Measurements from ENCODE around the gene TACR1.
"Not testable (repeated sequence)": the region's sequence is repeated elsewhere in the genome, so short reads cannot be mapped to it uniquely, and the experiment has no call there.

TACR1 gene, protein sequence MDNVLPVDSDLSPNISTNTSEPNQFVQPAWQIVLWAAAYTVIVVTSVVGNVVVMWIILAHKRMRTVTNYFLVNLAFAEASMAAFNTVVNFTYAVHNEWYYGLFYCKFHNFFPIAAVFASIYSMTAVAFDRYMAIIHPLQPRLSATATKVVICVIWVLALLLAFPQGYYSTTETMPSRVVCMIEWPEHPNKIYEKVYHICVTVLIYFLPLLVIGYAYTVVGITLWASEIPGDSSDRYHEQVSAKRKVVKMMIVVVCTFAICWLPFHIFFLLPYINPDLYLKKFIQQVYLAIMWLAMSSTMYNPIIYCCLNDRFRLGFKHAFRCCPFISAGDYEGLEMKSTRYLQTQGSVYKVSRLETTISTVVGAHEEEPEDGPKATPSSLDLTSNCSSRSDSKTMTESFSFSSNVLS

DNA sequence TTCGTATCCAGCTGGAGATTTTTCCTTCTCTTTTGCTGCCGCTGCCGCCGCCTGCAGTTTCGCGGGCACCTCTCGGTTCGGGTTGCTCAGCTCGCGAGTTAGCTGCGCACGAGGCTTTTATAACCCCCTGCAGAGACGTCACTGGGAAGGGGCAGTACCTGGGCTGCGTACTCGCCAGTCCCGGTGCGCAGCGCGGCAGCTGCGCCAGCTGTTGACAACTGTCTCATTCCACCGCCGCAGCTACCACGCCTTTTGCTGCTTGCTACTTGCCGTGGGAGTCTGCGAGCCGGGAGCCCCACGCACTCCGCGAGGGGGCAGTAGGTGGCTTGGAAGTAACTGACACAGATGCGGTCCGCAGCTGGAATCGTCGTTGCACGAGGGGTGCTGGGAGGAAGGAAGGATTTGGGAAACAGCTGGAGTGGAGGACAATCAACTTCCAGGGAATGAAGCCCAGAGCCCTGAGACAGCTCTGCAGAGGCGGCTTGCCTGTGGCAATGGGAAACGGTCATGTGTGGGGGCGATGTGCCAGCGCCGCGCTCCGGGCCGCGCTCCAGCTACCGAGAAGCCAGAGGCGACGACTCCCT is at the start of gene TACR1:
Gene TACR1, minus strand, starts transcription at position 93 of the 584 bp plus-strand sequence. CDS start 586 bp downstream, outside the sequence.
- H3K4me3 ChIP-seq (ENCODE audit: low read depth, low read length), result peak within 1 kb of the TSS; percentile 53
- no peak within 1 kb of the TSS for H3K9ac ChIP-seq (ENCODE audit: low read depth, low read length)
- peaks cover 7% of the 10 kb centered on the region for H3K4me1 ChIP-seq (ENCODE audit: control insufficient read depth, insufficient read depth, low read length)
- no peaks in the 10 kb centered on the region for H3K36me3 ChIP-seq (ENCODE audit: control insufficient read depth, insufficient read depth, low read length)
- H3K9me3 ChIP-seq (ENCODE audit: control insufficient read depth, insufficient read depth, low read length), result no peaks in the 10 kb centered on the region
- H3K27me3 ChIP-seq (ENCODE audit: control insufficient read depth, insufficient read depth, low read length), result peaks cover 68% of the 10 kb centered on the region

- not testable (repeated sequence) for H3K36me3 ChIP-seq (ENCODE audit: control insufficient read depth, insufficient read depth, low read length); H3K4me3 ChIP-seq (ENCODE audit: low read depth, low read length); H3K9me3 ChIP-seq (ENCODE audit: control insufficient read depth, insufficient read depth, low read length); H3K4me1 ChIP-seq (ENCODE audit: control insufficient read depth, insufficient read depth, low read length); H3K27me3 ChIP-seq (ENCODE audit: control insufficient read depth, insufficient read depth, low read length); H3K9ac ChIP-seq (ENCODE audit: low read depth, low read length)
These were observed 49.3 kb upstream of the TACR1 start for GRCh38 chr2:75248581-75248980.

DNA sequence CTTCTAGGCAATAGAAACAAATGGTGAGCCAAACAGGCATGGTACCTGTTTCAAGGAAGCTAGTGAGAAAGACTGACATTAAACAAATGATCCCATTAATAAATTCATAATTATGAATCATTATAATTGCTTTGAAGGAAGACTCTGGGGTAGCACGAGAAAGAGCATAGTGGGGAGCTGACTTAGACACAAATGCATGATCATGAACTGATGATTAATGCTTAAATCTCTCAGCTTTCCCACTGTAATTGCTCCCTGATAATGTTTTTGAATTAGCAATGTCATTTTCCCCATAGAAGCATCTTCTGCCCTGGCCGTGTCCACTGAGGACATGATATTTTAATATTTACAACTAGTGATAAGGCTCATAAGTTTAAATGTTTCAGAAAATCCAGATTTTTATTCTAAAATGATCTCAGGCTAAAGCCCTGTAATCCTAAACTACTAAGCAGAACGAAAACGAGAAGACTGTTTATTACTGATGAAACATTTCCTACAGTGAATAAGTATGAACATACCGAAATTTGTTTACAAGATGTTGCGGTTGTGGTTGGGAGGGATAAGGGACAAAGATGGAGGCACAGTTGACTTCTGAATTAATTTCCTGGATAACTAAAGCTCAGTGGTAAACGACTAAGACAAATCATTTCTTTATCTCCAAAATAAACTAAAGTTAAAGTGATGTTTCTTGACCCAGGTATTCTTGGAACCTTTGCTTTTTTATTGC is 47.3 kb upstream of the TACR1 start:
- no peaks in the 10 kb centered on the region for H3K4me1 ChIP-seq (ENCODE audit: control insufficient read depth, insufficient read depth, low read length)
- no peaks in the 10 kb centered on the region for H3K27me3 ChIP-seq (ENCODE audit: control insufficient read depth, insufficient read depth, low read length)
- H3K36me3 ChIP-seq (ENCODE audit: control insufficient read depth, insufficient read depth, low read length), result no peaks in the 10 kb centered on the region
- no peak overlapping the region for H3K4me3 ChIP-seq (ENCODE audit: low read depth, low read length)
- H3K9me3 ChIP-seq (ENCODE audit: control insufficient read depth, insufficient read depth, low read length), result no peaks in the 10 kb centered on the region
- no peak overlapping the region for H3K9ac ChIP-seq (ENCODE audit: low read depth, low read length)

DNA sequence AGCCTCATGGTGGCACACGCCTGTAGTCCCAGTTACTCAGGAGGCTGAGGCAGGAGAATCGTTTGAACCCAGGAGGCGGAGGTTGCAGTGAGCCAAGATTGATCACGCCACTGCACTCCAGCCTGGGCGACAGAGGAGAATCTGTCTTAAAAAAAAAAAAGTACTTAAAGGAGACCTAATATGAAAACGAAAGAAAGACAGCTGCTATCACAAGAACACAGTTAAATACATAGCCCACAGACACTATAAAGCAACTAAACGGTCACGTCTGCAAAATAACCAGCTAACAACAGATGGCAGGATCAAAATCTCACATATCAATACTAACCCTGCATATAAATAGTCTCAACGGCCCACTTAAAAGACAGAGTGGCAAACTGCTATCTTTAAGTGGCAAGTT is 43.9 kb upstream of the TACR1 start:
- Histone ChIP-seq H3K4me3 (ENCODE audit: low read depth, low read length) (no peak overlapping the region), H3K27me3 (ENCODE audit: control insufficient read depth, insufficient read depth, low read length) (no peaks in the 10 kb centered on the region), H3K4me1 (ENCODE audit: control insufficient read depth, insufficient read depth, low read length) (no peaks in the 10 kb centered on the region), H3K9me3 (ENCODE audit: control insufficient read depth, insufficient read depth, low read length) (no peaks in the 10 kb centered on the region), H3K9ac (ENCODE audit: low read depth, low read length) (no peak overlapping the region), H3K36me3 (ENCODE audit: control insufficient read depth, insufficient read depth, low read length) (no peaks in the 10 kb centered on the region)

DNA sequence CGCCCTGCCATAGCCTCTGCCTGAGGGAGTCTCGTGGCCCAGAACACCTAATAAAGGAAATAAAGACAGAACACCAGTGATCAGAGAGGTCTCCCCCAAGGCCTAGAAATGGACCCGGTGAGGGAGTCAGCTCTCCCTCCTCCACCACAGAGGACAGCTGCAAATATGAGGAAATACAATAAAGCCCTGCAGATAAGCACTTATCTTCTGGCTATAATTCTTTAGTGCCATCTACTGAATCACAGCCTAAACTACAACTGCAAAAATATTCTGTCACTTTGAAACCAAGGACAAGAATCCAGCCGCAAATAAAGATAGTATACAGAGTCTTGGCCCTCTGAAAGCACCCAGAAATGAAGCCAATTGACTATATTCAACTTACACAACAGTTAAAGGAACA is 42.4 kb upstream of the TACR1 start:
- H3K4me1 ChIP-seq (ENCODE audit: control insufficient read depth, insufficient read depth, low read length), result no peaks in the 10 kb centered on the region
- no peak overlapping the region for H3K4me3 ChIP-seq (ENCODE audit: low read depth, low read length)
- no peaks in the 10 kb centered on the region for H3K36me3 ChIP-seq (ENCODE audit: control insufficient read depth, insufficient read depth, low read length)
- no peaks in the 10 kb centered on the region for H3K9me3 ChIP-seq (ENCODE audit: control insufficient read depth, insufficient read depth, low read length)
- no peak overlapping the region for H3K9ac ChIP-seq (ENCODE audit: low read depth, low read length)
- H3K27me3 ChIP-seq (ENCODE audit: control insufficient read depth, insufficient read depth, low read length), result no peaks in the 10 kb centered on the region

DNA sequence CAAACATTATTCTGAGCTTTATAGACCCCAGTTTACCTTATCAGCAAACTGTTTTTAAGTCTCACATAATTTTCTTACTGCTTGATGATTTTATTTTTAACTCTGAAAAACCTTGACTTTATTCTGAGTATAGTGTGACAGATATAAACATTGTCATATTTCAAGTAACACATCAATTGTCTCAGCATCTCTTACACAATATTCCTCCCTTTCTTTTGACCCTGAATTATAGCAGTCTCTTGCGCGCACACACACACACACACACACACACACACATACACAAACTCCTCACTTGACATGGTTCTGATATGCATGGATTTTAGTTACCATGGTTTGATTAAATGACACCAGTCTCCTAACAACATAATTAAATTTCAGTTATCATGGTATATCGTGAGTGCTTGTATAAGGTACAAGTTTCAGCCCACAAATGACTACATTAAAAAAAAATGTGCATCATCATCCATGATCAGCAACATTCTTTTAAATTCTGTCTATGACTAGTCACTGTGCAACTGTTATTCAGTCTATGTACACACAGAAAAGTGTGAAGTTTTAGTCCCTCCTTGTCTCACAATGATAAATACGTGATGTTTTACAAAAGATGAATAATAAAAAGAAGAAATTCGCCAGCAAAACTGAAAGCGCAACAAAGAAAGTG is 39.5 kb upstream of the TACR1 start:
- Histone ChIP-seq H3K4me3 (ENCODE audit: low read depth, low read length) (no peak overlapping the region), H3K27me3 (ENCODE audit: control insufficient read depth, insufficient read depth, low read length) (no peaks in the 10 kb centered on the region), H3K9ac (ENCODE audit: low read depth, low read length) (no peak overlapping the region)

DNA sequence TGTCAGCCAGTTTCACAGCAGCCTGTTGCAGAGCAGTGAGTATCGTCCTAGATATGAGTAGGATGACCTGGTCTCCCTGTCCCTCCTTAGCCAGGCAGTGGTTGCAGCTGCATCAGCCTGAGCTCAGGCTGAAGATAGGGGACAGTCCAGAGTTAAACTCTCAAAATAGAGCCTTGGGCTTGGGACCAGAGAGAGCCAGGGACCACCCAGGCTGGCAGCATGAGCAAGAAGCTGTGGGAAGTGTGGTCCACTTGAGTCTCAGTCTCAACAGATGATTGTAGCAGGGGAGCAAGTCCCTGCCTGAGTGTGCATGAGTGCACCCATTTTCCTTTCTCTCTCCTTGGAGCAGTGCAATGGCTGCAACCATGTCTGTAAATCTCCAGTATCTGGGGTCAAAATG is 38.0 kb upstream of the TACR1 start:
- no peak overlapping the region for H3K4me3 ChIP-seq (ENCODE audit: low read depth, low read length)
- H3K36me3 ChIP-seq (ENCODE audit: control insufficient read depth, insufficient read depth, low read length), result no peaks in the 10 kb centered on the region
- no peak overlapping the region for H3K9ac ChIP-seq (ENCODE audit: low read depth, low read length)
- H3K27me3 ChIP-seq (ENCODE audit: control insufficient read depth, insufficient read depth, low read length), result no peaks in the 10 kb centered on the region
- H3K9me3 ChIP-seq (ENCODE audit: control insufficient read depth, insufficient read depth, low read length), result no peaks in the 10 kb centered on the region
- no peaks in the 10 kb centered on the region for H3K4me1 ChIP-seq (ENCODE audit: control insufficient read depth, insufficient read depth, low read length)

More for the DNA sequence above, 39.5 kb upstream of the TACR1 start:
- no peaks in the 10 kb centered on the region for H3K9me3 ChIP-seq (ENCODE audit: control insufficient read depth, insufficient read depth, low read length)
- H3K36me3 ChIP-seq (ENCODE audit: control insufficient read depth, insufficient read depth, low read length), result no peaks in the 10 kb centered on the region
- no peaks in the 10 kb centered on the region for H3K4me1 ChIP-seq (ENCODE audit: control insufficient read depth, insufficient read depth, low read length)

DNA sequence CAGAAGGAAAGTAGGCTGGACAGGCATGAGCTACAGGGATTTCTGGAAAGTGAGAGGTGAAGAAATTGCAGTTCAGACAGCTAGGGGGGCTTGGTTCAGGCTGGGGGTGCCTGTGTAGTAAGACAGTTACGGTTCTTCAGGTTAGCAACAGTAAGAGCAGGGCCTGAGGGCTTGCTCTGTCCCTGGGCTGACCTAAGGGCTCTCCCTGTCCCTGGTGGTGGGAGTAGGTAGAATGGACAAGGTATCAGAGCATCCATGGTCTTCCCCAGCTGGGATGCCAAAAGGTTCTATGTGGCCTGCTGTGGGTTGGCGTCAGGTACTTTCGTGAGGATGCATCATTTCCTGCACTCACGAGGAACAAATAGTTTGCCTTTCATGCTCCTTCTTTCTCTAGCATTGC is 34.6 kb upstream of the TACR1 start:
- no peak overlapping the region for H3K4me3 ChIP-seq (ENCODE audit: low read depth, low read length)
- no peaks in the 10 kb centered on the region for H3K9me3 ChIP-seq (ENCODE audit: control insufficient read depth, insufficient read depth, low read length)
- H3K4me1 ChIP-seq (ENCODE audit: control insufficient read depth, insufficient read depth, low read length), result no peaks in the 10 kb centered on the region
- no peaks in the 10 kb centered on the region for H3K27me3 ChIP-seq (ENCODE audit: control insufficient read depth, insufficient read depth, low read length)
- H3K36me3 ChIP-seq (ENCODE audit: control insufficient read depth, insufficient read depth, low read length), result no peaks in the 10 kb centered on the region
- H3K9ac ChIP-seq (ENCODE audit: low read depth, low read length), result no peak overlapping the region

DNA sequence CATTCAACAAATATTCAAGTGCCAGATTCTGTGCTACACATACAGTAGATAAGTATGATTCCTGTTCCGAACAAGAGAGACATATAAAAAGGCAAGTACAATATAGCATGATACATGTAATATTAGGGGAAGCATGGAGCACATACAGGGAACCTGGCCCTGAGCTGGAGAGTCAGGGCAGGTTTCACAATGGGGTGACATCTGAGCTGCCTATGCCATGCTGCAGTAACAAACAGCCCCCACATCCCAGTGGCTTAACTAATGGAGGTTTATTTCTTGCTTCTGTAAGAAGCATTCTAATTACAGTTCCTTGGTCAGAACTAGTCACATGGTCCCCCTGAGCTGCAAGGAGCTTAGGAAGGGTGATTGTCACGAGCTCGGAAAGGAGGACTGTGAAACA is 27.3 kb upstream of the TACR1 start:
- H3K4me3 ChIP-seq (ENCODE audit: low read depth, low read length), result no peak overlapping the region
- no peaks in the 10 kb centered on the region for H3K9me3 ChIP-seq (ENCODE audit: control insufficient read depth, insufficient read depth, low read length)
- H3K36me3 ChIP-seq (ENCODE audit: control insufficient read depth, insufficient read depth, low read length), result no peaks in the 10 kb centered on the region
- no peaks in the 10 kb centered on the region for H3K27me3 ChIP-seq (ENCODE audit: control insufficient read depth, insufficient read depth, low read length)
- H3K9ac ChIP-seq (ENCODE audit: low read depth, low read length), result no peak overlapping the region
- H3K4me1 ChIP-seq (ENCODE audit: control insufficient read depth, insufficient read depth, low read length), result peaks cover 5% of the 10 kb centered on the region

- H3K9me3 ChIP-seq (ENCODE audit: control insufficient read depth, insufficient read depth, low read length), result no peaks in the 10 kb centered on the region
- H3K9ac ChIP-seq (ENCODE audit: low read depth, low read length), result no peak overlapping the region
- H3K27me3 ChIP-seq (ENCODE audit: control insufficient read depth, insufficient read depth, low read length), result no peaks in the 10 kb centered on the region
- no peak overlapping the region for H3K4me3 ChIP-seq (ENCODE audit: low read depth, low read length)
- peaks cover 5% of the 10 kb centered on the region for H3K4me1 ChIP-seq (ENCODE audit: control insufficient read depth, insufficient read depth, low read length)
- H3K36me3 ChIP-seq (ENCODE audit: control insufficient read depth, insufficient read depth, low read length), result no peaks in the 10 kb centered on the region
These were observed 26.8 kb upstream of the TACR1 start for GRCh38 chr2:75226099-75226498.

- Histone ChIP-seq H3K9me3 (ENCODE audit: control insufficient read depth, insufficient read depth, low read length) (no peaks in the 10 kb centered on the region), H3K36me3 (ENCODE audit: control insufficient read depth, insufficient read depth, low read length) (no peaks in the 10 kb centered on the region), H3K4me1 (ENCODE audit: control insufficient read depth, insufficient read depth, low read length) (peaks cover 5% of the 10 kb centered on the region), H3K9ac (ENCODE audit: low read depth, low read length) (no peak overlapping the region), H3K4me3 (ENCODE audit: low read depth, low read length) (no peak overlapping the region), H3K27me3 (ENCODE audit: control insufficient read depth, insufficient read depth, low read length) (no peaks in the 10 kb centered on the region)
These were observed 25.3 kb upstream of the TACR1 start for GRCh38 chr2:75224636-75225094.

Measured in iPS-15b (cell line).